H1 (cell line): Measurements from ENCODE around the gene SRRM5. TPM values are rescaled to one million over a fixed set of nuclear protein-coding genes. Genes with fewer than 3 reads are reported as not detected.

Experiments
- CTCF ChIA-PET: fragments of 300-600 bp; sonication (Branson Sonifier 250); formaldehyde crosslinking; loops from one replicate; lab custom pipeline; 2021; ENCODE audit not compliant: partially characterized antibody; lab: Charles Lee
- POLR2A ChIA-PET: fragments of 300-600 bp; sonication (Branson Sonifier 250); formaldehyde crosslinking; loops from one replicate; lab custom pipeline; 2021; ENCODE audit warnings: inconsistent platforms; ENCODE audit not compliant: partially characterized antibody; lab: Charles Lee
- DNase-seq, 2 experiments: peaks; one replicate each; pipeline versions ENCODE4 v3.0.0 to v3.0.0-alpha.2; 2010 to 2022; ENCODE audit warnings: low spot score in 2 of 2, low read depth in 1 of 2, mixed read lengths in 1 of 2
- FAIRE-seq: peaks from 2 replicates; lab custom pipeline; 2011; peaks lifted over from hg19 to GRCh38; lab: Jason Lieb, UNC
- H2AFZ ChIP-seq: 2 replicates; pipeline ENCODE4 v1.8.1; 2012; ENCODE audit warnings: low read length, inconsistent platforms
- H2AK5ac ChIP-seq: 2 replicates; pipeline ENCODE4 v1.6.1; 2013; ENCODE audit warnings: low read depth, low read length
- H2BK120ac ChIP-seq: replicated peaks from 2 replicates; pipeline ENCODE3; 2013; ENCODE audit warnings: low read depth, low read length, inconsistent platforms
- H2BK12ac ChIP-seq: 2 replicates; pipeline ENCODE4 v1.6.1; 2013; ENCODE audit warnings: low read depth, low read length
- H2BK15ac ChIP-seq: 2 replicates; pipeline ENCODE4 v1.6.1; 2013; ENCODE audit warnings: low read length
- H2BK20ac ChIP-seq: 2 replicates; pipeline ENCODE4 v1.6.1; 2013; ENCODE audit warnings: low read length
- H2BK5ac ChIP-seq: 2 replicates; pipeline ENCODE4 v1.6.1; 2013; ENCODE audit warnings: low read depth, low read length
- H3K14ac ChIP-seq: 2 replicates; pipeline ENCODE4 v1.6.1; 2013; ENCODE audit warnings: inconsistent platforms; ENCODE audit not compliant: insufficient read length
- H3K18ac ChIP-seq: 2 replicates; pipeline ENCODE4 v1.6.1; 2013; ENCODE audit warnings: low read length; ENCODE audit errors: extremely low read depth
- H3K23ac ChIP-seq: 2 replicates; pipeline ENCODE4 v1.6.1; 2013; ENCODE audit warnings: inconsistent platforms; ENCODE audit not compliant: insufficient read length
- H3K23me2 ChIP-seq: 2 replicates; pipeline ENCODE4 v1.6.1; 2013; ENCODE audit warnings: low read depth, low read length
- H3K27ac ChIP-seq: 2 replicates; pipeline ENCODE4 v1.6.1; 2011; ENCODE audit warnings: low read depth, low read length, inconsistent platforms
- H3K27me3 ChIP-seq, 4 experiments: replicated peaks in 1 of 4; 1 replicate in 1 of 4; 2 replicates in 3 of 4; pipeline versions ENCODE4 v1.6.1 to v1.8.1; 2011 to 2013; ENCODE audit warnings: low read length in 3 of 4, mild to moderate bottlenecking in 3 of 4, inconsistent platforms in 2 of 4, mixed read lengths in 2 of 4, moderate library complexity in 1 of 4; ENCODE audit not compliant: control insufficient read depth in 3 of 4, insufficient read depth in 3 of 4; ENCODE audit errors: extremely low read depth in 1 of 4
- H3K36me3 ChIP-seq, 4 experiments: 2 replicates each; pipeline versions ENCODE4 v1.6.1 to v1.8.1; 2011 to 2013; ENCODE audit warnings: mild to moderate bottlenecking in 4 of 4, low read length in 3 of 4, moderate library complexity in 2 of 4, control low read depth in 1 of 4, inconsistent platforms in 1 of 4; ENCODE audit not compliant: insufficient read depth in 4 of 4, control insufficient read depth in 2 of 4
- H3K4ac ChIP-seq: replicated peaks from 2 replicates; pipeline ENCODE3; 2013; ENCODE audit warnings: low read length, low read depth, mixed read lengths, inconsistent platforms; ENCODE audit not compliant: insufficient read length
- H3K4me1 ChIP-seq, 4 experiments: replicated peaks in 1 of 4; 1 replicate in 1 of 4; 2 replicates in 3 of 4; pipeline versions ENCODE4 v1.6.1 to v1.8.1; 2011 to 2013; ENCODE audit warnings: low read length in 3 of 4, inconsistent platforms in 2 of 4, mixed read lengths in 1 of 4; ENCODE audit not compliant: insufficient read depth in 4 of 4, control insufficient read depth in 3 of 4
- H3K4me2 ChIP-seq, 2 experiments: 2 replicates each; pipeline versions ENCODE4 v1.6.1 to v1.8.1; 2011 to 2013; ENCODE audit warnings: low read depth in 2 of 2, low read length in 2 of 2, control low read depth in 1 of 2, inconsistent platforms in 1 of 2, mild to moderate bottlenecking in 1 of 2; ENCODE audit not compliant: insufficient read depth in 1 of 2
- H3K4me3 ChIP-seq, 4 experiments: fragments of 200-600, 300-600 bp in 1 of 4; sonication (generic), shearing (Covaris generic), sonication (Bioruptor Twin) in 1 of 4; 2 replicates each; pipeline versions ENCODE4 v1.5.1 to v1.8.1; 2011 to 2016; ENCODE audit warnings: low read length in 4 of 4, low read depth in 3 of 4, control low read depth in 2 of 4, inconsistent platforms in 2 of 4, mild to moderate bottlenecking in 2 of 4, mixed read lengths in 1 of 4, moderate library complexity in 1 of 4; ENCODE audit not compliant: insufficient read depth in 2 of 4; ENCODE audit errors: extremely low read depth in 1 of 4
- H3K56ac ChIP-seq: replicated peaks from 2 replicates; pipeline ENCODE3; 2013; ENCODE audit warnings: low read depth, mild to moderate bottlenecking, mixed read lengths, low read length, inconsistent platforms; ENCODE audit not compliant: insufficient read length
- H3K79me1 ChIP-seq: 2 replicates; pipeline ENCODE4 v1.6.1; 2013; ENCODE audit warnings: low read depth, low read length, control low read depth
- H3K79me2 ChIP-seq, 2 experiments: 2 replicates each; pipeline versions ENCODE4 v1.6.1 to v1.8.1; 2012 to 2013; ENCODE audit warnings: low read length in 2 of 2, mild to moderate bottlenecking in 2 of 2, inconsistent platforms in 1 of 2; ENCODE audit not compliant: insufficient read depth in 2 of 2, control insufficient read depth in 1 of 2
- H3K9ac ChIP-seq, 4 experiments: replicated peaks in 1 of 4; 1 replicate in 1 of 4; 2 replicates in 3 of 4; pipeline versions ENCODE4 v1.6.1 to v1.8.1; 2011 to 2013; ENCODE audit warnings: low read depth in 3 of 4, low read length in 3 of 4, control low read depth in 2 of 4, mild to moderate bottlenecking in 2 of 4, moderate library complexity in 2 of 4, inconsistent platforms in 1 of 4; ENCODE audit errors: extremely low read depth in 1 of 4
- H3K9me3 ChIP-seq, 2 experiments: 2 replicates each; pipeline versions ENCODE4 v1.6.1 to v1.8.1; 2012 to 2013; ENCODE audit warnings: mild to moderate bottlenecking in 2 of 2, moderate library complexity in 2 of 2, control low read depth in 1 of 2, inconsistent platforms in 1 of 2, low read depth in 1 of 2, low read length in 1 of 2, mixed read lengths in 1 of 2; ENCODE audit not compliant: insufficient read depth in 2 of 2
- H4K20me1 ChIP-seq, 2 experiments: replicated peaks in 1 of 2; 2 replicates each; pipeline versions ENCODE3 to v1.8.1; 2011 to 2013; ENCODE audit warnings: inconsistent platforms in 2 of 2, low read length in 2 of 2, mild to moderate bottlenecking in 1 of 2; ENCODE audit not compliant: insufficient read depth in 2 of 2, control insufficient read depth in 1 of 2
- H4K5ac ChIP-seq: 2 replicates; pipeline ENCODE4 v1.6.1; 2013; ENCODE audit warnings: low read length, low read depth, mixed read lengths, inconsistent platforms; ENCODE audit not compliant: insufficient read length
- H4K8ac ChIP-seq: 2 replicates; pipeline ENCODE4 v1.8.0; 2013; ENCODE audit warnings: mild to moderate bottlenecking, moderate library complexity, low read length, inconsistent platforms; ENCODE audit not compliant: insufficient read depth; ENCODE audit errors: extremely low read depth
- H4K91ac ChIP-seq: replicated peaks from 2 replicates; pipeline ENCODE3; 2013; ENCODE audit warnings: low read length, mixed read lengths, inconsistent platforms; ENCODE audit not compliant: insufficient read length
- CTBP2 ChIP-seq: IDR thresholded peaks from 2 replicates; pipeline ENCODE4 v1.7.0; 2011; ENCODE audit warnings: borderline replicate concordance, mild to moderate bottlenecking, moderate library complexity, mixed read lengths, low read length; ENCODE audit not compliant: insufficient read depth, insufficient read length
- FOSL1 ChIP-seq: IDR thresholded peaks from 2 replicates; pipeline ENCODE4 v1.6.1; 2011; ENCODE audit warnings: mild to moderate bottlenecking, low read depth, low read length, moderate library complexity; ENCODE audit not compliant: insufficient read depth
- GABPA ChIP-seq: IDR thresholded peaks from 2 replicates; pipeline ENCODE4 v1.6.1; 2011; ENCODE audit warnings: mild to moderate bottlenecking, low read length, moderate library complexity, borderline replicate concordance; ENCODE audit not compliant: insufficient read depth
- KDM1A ChIP-seq: fragments of 200-600, 300-600 bp; sonication (generic); IDR thresholded peaks from 2 replicates; pipeline ENCODE4 v1.7.1; 2016; ENCODE audit warnings: mild to moderate bottlenecking, low read length, borderline replicate concordance
- POLR2A ChIP-seq, 2 experiments: IDR thresholded peaks; 1 replicate in 1 of 2; 2 replicates in 1 of 2; pipeline ENCODE4 v1.6.1; 2011; ENCODE audit warnings: low read depth in 2 of 2, low read length in 2 of 2, mild to moderate bottlenecking in 2 of 2; ENCODE audit errors: control extremely low read depth in 1 of 2
- RFX5 ChIP-seq: IDR thresholded peaks from 2 replicates; pipeline ENCODE4 v1.6.1; 2011; ENCODE audit warnings: low read depth, low read length, improper control_type of control experiment, borderline replicate concordance
- SAP30 ChIP-seq: fragments of 300-600 bp; sonication (generic); IDR thresholded peaks from 2 replicates; pipeline ENCODE4 v1.7.1; 2012; ENCODE audit warnings: low read length, moderate library complexity, mild to moderate bottlenecking, inconsistent platforms; ENCODE audit not compliant: insufficient read depth, insufficient replicate concordance
- TAF1 ChIP-seq: IDR thresholded peaks from 2 replicates; pipeline ENCODE4 v1.6.1; 2011; ENCODE audit warnings: mild to moderate bottlenecking, low read depth, low read length
- WGBS, 2 experiments: shearing (Covaris generic) in 1 of 2; methylation state at CpG; one replicate each; pipeline versions ENCODE4 v1.1.6 to v1.1.7; 2013 to 2015; ENCODE audit warnings: low lambda C conversion rate in 2 of 2, mixed read lengths in 2 of 2, inconsistent platforms in 1 of 2, low coverage in 1 of 2, missing lambda C conversion rate in 1 of 2; ENCODE audit not compliant: insufficient replicate concordance in 2 of 2, insufficient coverage in 1 of 2, insufficient read length in 1 of 2; ENCODE audit errors: extremely low coverage in 1 of 2, missing lambda C conversion rate in 1 of 2; 5-methylcytosine and 5-hydroxymethylcytosine counted together
- polyA plus RNA-seq, 7 experiments: library from polyadenylated mRNA; depleted of rRNA in 3 of 7; stranded (reverse) in 5 of 7; unstranded in 2 of 7; fragments of >200 nt in 5 of 7; fragments of 200-250 nt in 2 of 7; gene quantifications; 1 replicate in 5 of 7; 2 replicates in 1 of 7; 4 replicates in 1 of 7; pipeline versions ENCODE4 v1.2.1 to v1.2.3, GENCODE V29; 2011 to 2013; ENCODE audit warnings: missing spikeins in 2 of 7, mixed read lengths in 2 of 7
- total RNA-seq: library from RNA; stranded (reverse); fragmentation: NEBNext Ultra II Directional; extraction: Animal tissue kit (Norgen Biotek cat#: 25700); gene quantifications from 2 replicates; pipeline ENCODE4 v1.2.1, GENCODE V29; 2021
- TF ChIP-seq, protein P1 (sequence below): IDR thresholded peaks from 2 replicates; pipeline ENCODE4 v1.6.1; 2012; ENCODE audit warnings: inconsistent platforms
- TF ChIP-seq, protein P2 (sequence below): IDR thresholded peaks from 2 replicates; pipeline ENCODE4 v1.6.1; 2011; ENCODE audit warnings: low read length, improper control_type of control experiment

Gene SRRM5
- total and polyA plus RNA-seq, 2 of the 8 experiments (the other 6 are each of a cell fraction or from before 2014, with no cell fraction given): 0.06 to 0.11 TPM

DNA sequence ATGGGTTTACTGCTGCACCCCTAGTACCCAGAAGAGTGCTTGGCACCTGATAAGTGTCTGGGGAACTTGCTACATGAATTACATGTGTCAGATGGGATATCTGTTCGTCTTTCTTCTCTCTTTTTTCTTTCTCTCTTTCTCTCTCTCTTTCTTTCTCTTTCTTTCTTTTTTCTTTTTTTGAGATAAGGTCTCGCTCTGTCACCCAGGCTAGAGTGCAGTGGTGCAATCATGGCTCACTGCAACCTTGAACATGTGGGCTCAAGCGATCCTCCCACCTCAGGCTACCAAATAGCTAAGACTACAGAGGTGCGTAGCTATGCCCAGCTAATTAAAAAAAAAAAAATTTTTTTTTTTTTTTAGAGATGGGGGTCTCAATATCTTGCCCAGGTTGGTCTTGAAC lies 21.6 kb downstream of the SRRM5 start:
- ChIA-PET POLR2A (interaction anchor here (1.1 to 1.5 kb wide), 3 partner anchors 12 to 98 kb away, joined by 3 read pairs; no protein-coding TSS in a partner anchor), CTCF (interaction anchor here (1.2 to 3.5 kb wide), 7 partner anchors 8 to 98 kb away, joined by 3 to 22 read pairs (median 4); no protein-coding TSS in a partner anchor)
- TF ChIP-seq, protein P1, sequence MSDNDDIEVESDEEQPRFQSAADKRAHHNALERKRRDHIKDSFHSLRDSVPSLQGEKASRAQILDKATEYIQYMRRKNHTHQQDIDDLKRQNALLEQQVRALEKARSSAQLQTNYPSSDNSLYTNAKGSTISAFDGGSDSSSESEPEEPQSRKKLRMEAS: no peak
- TF ChIP-seq KDM1A (no peak), POLR2A (IDR thresholded peaks at IDR 0.05; ENCODE audit: control extremely low read depth in 1 of 2, low read depth in 2 of 2, low read length in 2 of 2) (no peak), SAP30 (no peak), GABPA (no peak), RFX5 (no peak), CTBP2 (no peak), TAF1 (no peak), FOSL1 (no peak)
- TF ChIP-seq, protein P2, sequence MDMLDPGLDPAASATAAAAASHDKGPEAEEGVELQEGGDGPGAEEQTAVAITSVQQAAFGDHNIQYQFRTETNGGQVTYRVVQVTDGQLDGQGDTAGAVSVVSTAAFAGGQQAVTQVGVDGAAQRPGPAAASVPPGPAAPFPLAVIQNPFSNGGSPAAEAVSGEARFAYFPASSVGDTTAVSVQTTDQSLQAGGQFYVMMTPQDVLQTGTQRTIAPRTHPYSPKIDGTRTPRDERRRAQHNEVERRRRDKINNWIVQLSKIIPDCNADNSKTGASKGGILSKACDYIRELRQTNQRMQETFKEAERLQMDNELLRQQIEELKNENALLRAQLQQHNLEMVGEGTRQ: no peak

More for the DNA sequence above, 21.6 kb downstream of the SRRM5 start:
- Histone ChIP-seq H3K18ac (no peak overlapping the region), H3K9ac (no peak overlapping the region), H2BK5ac (no peak overlapping the region), H3K56ac (no peak overlapping the region), H3K9me3 (no peaks in the 10 kb centered on the region), H3K23ac (no peak overlapping the region), H2BK20ac (no peak overlapping the region), H2BK15ac (no peak overlapping the region), H3K4ac (no peak overlapping the region), H2BK12ac (no peak overlapping the region), H3K23me2 (peaks cover 9% of the 10 kb centered on the region; the same call in 1 of the 2 replicates), H4K5ac (no peak overlapping the region), H3K14ac (no peak overlapping the region), H3K4me2 (no peak overlapping the region; a peak in 1 of 4 replicates), H4K20me1 (peaks cover 4 to 5% of the 10 kb centered on the region in 2 experiments), H3K79me1 (no peaks in the 10 kb centered on the region), H3K79me2 (no peaks in the 10 kb centered on the region), H3K27ac (no peak overlapping the region), H3K4me3 (no peak overlapping the region), H4K91ac (no peak overlapping the region), H2AFZ (no peak overlapping the region), H3K27me3 (peaks cover 2 to 17% (median 7%) of the 10 kb centered on the region in 4 experiments), H3K36me3 (no peaks in the 10 kb centered on the region), H3K4me1 (peaks cover 6 to 24% (median 17%) of the 10 kb centered on the region in 4 experiments), H2AK5ac (no peak overlapping the region), H2BK120ac (no peak overlapping the region), H4K8ac (no peak overlapping the region)
- DNase-seq (no peak), FAIRE-seq (no peak)
- WGBS, 2 experiments: 88% methylated on average over 4 of the region's 4 CpGs; no CpG with 5 or more reads in 1 of the 2 experiments
